ENCODE data around the gene PLK1.
"Not testable (repeated sequence)": the region's sequence is repeated elsewhere in the genome, so short reads cannot be mapped to it uniquely, and the experiment has no call there.

The PLK1 gene

DNA sequence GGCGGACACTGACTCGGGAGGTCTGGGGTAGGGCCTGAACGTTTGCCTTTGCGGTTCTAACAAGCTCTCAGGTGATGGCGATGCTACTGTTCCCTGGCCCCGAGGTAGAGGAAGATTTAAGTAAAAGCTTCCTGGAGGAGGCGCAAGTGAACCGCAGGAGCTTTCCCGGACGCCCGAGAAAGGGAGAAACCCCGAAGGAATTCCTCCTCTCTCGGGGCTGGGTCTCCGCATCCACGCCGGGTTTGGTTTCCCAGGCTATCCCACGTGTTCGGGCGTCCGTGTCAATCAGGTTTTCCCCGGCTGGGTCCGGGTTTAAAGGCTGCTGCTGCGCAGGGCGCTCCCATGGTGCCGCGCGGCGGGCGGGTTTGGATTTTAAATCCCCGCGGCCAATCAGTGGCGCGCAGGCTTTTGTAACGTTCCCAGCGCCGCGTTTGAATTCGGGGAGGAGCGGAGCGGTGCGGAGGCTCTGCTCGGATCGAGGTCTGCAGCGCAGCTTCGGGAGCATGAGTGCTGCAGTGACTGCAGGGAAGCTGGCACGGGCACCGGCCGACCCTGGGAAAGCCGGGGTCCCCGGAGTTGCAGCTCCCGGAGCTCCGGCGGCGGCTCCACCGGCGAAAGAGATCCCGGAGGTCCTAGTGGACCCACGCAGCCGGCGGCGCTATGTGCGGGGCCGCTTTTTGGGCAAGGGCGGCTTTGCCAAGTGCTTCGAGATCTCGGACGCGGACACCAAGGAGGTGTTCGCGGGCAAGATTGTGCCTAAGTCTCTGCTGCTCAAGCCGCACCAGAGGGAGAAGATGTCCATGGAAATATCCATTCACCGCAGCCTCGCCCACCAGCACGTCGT is at the start of gene PLK1:
Gene PLK1 (plus strand): TSS at position 460 of the 844 bp plus-strand sequence. CDS start 44 bp downstream, at position 504.
- DNase-seq (ENCODE audit: low read depth in 2 of 2) = peak; percentile 74 to 76

DNA sequence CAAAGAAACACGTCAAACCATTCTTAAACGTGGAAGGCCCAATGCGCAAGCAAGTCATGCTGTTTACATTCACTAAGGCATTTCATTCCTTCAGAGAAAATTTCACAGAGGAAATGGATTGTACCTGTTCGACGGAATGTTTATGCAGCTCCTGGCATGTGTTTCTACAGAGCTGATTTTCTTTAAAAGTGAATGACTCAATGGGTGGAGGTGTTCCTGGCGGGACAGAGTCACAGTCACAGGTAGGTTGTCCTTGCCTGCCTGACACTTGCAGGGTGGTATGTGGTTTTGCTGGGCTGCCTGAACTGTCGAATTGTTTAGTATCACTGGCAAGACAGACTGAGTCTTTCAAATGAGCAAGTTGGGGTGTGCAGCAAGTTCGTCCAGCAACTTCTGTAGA is 49.2 kb upstream of the PLK1 start:
- DNase-seq (ENCODE audit: low read depth in 2 of 2) = no peak

DNA sequence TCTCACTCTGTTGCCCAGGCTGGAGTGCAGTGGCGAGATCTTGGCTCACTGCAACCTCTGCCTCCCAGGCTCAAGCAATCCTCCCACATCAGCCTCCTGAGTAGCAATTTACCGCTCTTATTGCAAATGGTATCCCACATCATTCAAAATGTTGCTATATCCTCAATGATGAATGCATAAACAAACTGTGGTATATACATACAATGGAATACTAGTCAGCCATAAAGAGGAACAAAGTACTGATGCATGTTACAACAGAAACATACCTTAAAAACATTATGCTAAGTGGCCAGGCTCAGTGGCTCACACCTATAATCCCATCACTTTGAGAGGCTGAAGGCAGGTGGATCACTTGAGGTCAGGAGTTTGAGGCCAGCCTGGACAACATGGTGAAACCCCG is 46.8 kb upstream of the PLK1 start:
- not testable (repeated sequence) for DNase-seq (ENCODE audit: low read depth in 2 of 2)

DNA sequence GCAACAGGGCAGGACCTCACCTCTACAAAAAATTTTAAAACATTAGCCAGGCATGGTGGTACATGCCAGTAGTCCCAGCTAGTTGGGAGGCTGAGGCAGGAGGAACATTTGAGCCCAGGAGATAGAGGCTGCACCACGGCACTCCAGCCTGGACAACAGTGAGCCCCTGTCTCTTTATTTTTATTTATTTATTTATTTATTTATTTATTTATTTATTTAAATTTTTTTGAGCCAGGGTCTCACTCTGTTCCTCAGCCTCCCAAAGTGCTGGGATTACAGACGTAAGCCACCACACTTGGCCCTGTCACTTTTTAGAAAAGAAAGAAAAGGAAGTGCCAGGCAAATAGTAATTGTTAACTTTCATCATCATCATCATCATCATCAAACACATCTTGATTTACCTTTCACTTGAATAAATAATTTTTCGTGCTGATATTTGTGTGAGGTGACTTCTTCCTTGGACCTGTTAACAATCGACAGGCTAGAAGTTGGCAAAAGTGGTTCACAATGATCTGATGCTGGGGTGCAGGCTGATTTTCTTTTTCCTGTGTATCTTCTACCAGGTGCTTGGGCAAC is 44.1 kb upstream of the PLK1 start:
- DNase-seq (ENCODE audit: low read depth in 2 of 2) = no peak

DNA sequence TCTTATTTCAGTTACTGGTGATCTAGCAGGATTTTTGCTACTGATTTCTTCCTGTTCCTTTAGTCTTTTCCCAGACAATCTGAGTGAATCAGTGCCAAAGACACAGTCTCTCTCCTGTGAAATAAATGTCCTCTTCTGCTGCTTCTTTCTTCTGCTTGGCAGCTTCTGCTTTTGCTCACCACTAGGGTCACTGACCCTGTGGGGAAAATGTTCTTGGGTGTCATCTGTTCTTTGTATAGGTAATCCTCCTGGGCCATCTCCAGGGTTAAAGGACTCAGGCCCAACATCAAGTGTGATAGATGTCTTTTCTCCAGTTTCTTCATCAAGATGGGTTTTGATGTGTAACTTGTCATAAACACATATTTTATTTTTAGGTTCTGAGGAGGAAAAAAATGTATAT is 42.7 kb upstream of the PLK1 start:
- DNase-seq (ENCODE audit: low read depth in 2 of 2) = no peak

DNA sequence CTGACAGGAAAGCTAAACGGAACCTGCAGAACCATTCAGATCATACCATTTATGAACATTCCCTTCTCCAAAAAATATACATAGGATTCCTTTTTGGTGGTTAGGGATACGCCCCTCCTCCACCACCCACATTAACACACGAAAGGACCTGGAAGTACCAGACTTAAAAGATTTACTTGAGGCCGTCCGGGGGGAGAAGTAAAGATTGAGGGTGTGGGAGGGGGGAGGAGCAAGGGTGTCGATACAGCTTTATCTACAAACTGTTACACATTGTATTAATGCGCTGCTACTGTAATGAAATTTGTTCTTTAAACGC is 38.1 kb upstream of the PLK1 start:
- DNase-seq (ENCODE audit: low read depth in 2 of 2) = no peak

DNA sequence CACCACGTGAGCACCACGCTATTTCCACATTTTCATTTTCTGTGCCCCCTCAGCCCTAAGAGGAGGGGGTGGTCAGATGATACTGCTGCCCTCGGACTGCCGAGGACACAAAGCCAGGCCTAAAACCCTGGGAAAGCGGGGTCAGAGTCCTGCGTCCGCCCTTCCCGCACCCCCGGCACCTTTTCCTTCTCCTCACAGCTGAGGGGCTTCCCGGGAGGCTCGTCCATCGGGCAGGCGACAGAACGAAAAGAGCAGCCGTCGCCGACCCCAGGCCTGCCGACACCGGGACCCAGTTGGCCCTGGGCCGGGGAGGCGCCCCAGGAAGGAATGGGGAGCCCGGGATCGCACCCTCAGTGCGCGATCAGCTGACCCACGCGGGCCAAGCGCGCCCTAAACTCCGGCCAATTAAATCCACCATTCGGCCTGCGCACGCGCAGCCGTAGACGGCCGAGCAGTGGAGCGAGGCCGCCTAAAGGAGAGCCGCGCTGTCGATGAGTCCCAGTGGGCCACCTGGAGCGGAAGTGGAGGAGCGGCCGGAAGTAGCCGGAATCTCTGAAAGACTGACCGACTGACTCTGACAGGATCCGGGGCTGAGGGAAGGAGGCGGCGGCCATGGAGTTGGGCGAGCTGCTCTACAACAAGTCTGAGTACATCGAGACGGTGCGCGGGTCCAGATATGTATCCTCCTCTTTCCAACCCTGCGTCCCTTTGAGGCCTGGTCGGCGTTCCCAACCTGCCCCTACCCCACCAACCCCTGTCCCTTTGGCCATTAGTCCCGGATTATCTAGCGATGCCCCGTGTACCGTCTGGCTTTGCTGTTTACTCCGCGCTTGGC is 37.5 kb upstream of the PLK1 start, which contains the start of the genes DCTN5 and PALB2:
Gene DCTN5 (plus strand): TSS at position 536 of the 835 bp plus-strand sequence. CDS start 77 bp downstream, at position 613.
Gene PALB2 (minus strand): TSS at position 380 of the 835 bp plus-strand sequence. CDS start 153 bp downstream, at position 227.
- peak; percentile 80 to 86 for DNase-seq (ENCODE audit: low read depth in 2 of 2)

DNA sequence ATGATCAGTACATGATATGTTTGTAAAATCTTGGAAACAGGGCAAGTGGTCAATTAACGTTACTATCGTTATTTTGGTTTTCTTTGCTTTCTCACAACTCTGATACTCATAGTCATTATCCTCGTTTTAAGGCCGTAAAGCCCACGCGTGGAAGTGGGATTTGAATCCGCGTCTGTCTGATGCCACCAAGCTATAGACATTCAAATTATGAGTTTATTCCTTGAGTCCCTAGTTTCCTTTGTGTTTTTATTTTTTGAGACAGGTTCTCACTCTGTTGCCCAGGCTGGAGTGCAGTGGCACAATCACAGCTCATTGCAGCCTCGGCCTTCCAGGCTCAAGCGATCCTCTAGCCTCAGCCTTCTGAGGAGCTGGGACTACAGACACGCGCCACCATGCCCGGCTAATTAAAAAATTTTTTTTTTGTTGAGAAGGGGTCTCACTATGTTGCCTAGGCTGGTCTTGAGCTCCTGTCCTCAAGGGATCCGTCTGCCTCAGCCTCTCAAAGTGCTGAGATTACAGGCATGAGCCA is 36.4 kb upstream of the PLK1 start:
- DNase-seq (ENCODE audit: low read depth in 2 of 2) = no peak

DNA sequence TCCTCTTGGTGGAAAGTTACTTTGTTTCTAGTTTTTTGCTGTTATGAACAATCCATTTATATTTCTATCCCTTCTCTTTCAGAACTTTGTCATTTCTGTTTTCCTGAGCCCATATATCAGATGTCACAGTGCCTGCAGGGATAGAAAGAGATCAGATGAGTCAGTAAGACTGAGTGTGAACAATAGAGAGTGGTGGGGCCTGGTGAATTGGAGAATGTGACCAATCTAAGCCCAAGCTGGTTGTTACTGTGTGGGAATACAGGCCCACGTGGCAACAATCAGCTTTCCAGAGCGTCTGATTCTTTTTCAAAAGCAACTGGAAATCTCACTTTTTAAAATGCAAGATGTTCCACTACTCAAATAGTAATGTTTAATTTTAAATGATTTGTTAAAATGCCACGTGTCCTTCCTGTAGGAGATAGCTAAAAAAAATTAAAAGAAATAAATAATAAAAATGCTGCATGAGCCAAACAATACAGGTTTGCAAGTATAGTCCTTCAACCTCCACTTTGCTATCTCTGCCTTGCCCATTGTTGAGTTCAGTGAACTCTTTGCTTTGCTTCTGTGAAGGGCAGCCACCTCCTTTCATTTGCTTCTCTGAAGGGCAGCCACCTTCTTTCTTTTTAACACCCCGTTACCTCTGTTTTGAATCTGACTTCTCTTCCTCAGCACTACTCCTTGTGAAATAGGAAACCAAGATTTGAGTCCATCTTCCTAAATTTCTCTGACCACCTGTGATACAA is 27.8 kb upstream of the PLK1 start:
- no peak for DNase-seq (ENCODE audit: low read depth in 2 of 2)

DNA sequence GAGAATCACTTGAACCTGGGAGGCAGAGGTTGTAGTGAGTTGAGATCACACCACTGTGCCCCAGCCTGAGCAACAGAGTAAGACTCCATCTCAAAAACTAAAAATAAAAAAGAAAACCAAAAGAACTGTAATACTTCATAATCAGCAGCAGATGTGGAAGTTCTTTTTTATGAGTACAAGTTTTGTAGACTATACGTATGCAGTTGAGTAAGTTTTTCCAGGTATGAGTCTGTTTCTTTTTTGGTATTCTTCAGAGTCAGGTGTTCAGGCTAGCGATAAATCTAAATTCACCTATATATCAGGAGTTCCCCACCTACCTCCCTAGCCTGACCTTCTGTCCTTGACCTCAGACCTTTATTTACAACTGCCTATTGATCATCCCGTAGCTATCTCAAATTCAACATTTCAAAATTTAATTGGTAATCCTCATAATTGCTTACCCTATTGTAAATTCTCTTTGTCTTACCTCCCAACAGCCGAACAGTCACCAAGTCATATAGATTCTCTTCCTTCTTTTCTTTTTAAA is 26.7 kb upstream of the PLK1 start:
- DNase-seq (ENCODE audit: low read depth in 2 of 2) = no peak

DNA sequence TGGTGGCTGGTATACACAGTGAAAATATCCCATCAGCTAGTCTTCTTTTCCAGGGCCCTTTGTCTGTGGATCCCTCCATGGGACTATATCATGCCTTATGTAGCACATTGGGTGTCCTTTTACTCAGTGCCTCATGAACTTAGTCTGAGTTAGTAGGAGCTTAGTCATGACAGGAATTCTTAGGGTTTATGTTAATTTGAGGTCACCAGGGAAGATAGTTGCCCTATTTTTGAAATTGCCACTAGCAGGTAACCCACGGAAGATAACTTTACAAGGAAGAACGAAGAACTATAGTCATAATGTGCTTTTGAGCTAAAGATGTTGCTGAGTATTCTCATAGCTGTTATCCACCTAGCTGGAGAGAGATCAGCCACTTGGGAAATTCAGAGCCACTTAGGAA is 14.8 kb upstream of the PLK1 start:
- DNase-seq (ENCODE audit: low read depth in 2 of 2) = no peak

DNA sequence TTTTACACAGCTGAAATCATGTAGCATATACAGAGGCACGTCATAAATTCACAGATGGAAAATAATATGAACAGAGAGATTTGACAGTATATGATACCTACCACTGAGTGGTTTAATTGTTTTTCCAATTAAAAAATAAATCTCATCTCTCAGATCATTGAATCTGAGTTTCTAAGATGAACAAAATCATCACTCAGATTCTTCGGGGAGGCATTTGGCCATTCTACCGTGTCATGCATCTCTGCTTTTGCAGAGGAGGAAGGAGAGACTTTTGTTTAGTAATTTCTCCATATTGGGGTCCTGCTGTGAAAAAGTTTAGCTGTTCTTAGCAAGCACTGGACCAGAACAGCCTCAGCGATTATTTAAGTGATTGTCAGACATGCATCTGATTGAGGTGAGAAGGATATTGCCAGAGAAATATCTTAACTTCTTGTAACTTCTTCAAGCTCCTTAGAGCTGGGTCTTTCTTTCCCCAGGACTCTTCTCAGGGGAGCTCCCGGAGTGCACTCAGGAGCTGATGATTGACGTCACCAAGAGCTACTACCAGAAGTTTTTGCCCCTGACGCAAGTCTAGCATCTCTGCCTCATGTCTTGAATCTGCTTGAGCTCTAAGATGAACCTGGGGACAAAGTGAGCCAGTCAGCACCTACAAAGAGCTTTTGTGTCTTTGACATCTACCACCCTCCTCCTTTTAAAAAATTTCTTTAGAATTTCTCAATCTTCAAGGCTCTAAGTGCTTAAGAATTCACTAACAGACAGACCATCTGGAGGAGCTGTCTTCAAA is 11.9 kb upstream of the PLK1 start:
- no peak for DNase-seq (ENCODE audit: low read depth in 2 of 2)

DNA sequence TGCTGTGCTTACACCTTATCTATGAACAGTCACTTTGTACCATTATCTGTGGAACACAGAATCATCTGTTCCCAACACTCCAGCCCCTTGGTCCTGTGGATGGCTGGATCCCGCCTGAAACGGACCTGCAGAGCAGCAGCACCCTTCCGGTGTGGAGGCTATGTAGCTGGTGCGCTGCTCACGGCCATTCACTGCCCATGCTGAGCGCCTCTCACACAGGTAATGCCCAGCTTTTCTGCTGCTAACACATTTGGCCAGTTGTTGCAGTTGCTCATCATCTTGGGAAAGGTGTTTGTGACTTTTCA is 11.4 kb upstream of the PLK1 start:
- no peak for DNase-seq (ENCODE audit: low read depth in 2 of 2)

DNA sequence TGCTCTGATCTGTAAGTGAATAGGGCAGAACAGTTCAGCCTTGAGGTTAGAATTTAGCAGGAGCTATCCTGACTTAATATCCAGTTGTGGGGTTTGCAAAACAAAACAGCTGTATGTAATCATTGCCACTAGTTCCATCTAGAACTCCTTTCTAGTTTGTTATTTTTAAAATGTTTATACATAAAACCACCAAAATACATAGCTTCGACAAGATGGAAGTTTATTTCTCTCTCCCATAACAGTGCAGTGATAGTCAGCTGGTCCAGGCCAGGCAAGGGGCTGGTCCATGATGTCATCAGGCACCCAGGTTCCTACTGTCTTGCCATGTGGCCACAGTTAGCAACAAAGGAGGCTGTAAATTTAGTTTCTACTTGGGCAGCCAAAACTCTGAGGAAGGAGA is 10.5 kb upstream of the PLK1 start:
- no peak for DNase-seq (ENCODE audit: low read depth in 2 of 2)

DNA sequence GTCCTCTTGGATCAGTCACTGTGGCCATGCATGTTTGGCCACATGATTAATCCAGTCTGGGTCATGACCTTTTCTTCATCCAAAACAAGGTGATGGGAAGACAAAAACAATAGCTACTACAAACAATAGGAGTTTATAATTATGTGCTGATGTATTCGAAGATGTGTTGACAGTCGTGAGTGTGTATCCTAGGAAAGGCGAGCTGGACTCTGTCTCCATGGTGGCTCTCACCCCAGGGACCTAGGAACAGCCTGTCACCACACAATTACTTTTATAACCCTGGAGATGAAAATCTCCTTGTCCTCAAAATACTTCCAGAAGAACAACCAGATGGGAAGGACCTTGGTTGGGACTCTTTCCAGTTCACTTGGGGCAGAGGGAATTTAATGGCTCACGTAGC is 9.8 kb upstream of the PLK1 start:
- no peak for DNase-seq (ENCODE audit: low read depth in 2 of 2)

DNA sequence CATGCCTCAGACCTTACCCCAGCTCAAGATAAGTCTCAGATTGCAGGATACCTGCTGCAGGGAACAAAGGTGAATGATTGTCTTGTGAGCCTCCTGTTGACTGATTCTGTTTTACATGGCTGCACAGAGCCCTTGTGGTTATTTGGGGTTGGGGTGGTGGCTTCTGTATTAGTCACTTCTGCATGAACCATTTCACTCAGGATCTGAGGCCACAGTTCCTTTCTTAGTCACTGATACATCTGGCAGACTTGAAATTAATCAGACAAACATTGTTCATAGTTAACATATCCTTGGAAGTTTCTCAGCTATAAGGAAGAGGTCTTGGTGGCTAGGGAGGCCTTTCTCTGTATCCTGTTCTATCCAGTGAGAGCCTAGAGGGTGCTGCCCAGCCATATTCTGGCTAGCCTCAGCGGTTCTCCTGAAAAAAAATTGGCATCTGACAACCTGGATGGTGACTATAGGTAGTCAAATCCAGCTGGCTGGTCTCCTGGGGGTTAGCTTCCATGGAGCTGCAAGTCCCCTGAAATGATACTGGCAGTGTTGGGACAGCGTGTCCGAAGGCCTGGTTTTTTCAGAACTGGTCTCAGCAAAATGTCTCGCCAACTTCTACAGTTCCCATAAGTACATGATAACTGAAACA is 8.4 kb upstream of the PLK1 start:
- peak in 1 of 2 donors; percentile 40 for DNase-seq (ENCODE audit: low read depth in 2 of 2)

DNA sequence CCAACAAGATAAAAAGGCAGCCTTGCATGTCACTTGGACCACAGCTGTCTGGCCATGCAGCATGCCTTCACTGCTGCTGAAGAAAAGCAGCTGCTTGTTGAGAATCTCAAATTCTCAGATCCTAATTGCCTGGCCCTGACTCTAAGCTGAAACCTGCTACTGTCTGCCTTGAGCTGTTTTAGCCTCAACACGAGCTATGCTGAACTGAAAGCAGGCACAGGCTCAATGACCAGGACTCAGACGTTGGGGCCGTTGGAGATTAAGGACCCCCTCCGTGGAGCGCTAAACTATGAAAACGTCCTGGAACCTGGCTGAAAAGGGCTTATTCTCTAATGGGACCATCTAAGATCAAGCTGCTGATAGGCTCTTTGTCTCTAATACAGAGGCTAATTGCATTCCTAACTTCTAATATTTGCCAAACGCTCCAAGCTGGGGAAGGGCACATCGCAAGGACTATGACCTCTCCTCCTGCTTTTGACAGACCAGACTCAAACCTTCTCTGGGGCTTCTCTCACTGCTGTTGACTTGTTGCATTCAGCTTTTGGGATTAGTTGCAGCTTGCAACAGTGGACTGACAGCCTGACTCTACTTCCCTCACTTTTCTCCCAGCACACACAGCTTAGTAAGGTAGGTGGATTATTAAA is 4.6 kb upstream of the PLK1 start:
- DNase-seq (ENCODE audit: low read depth in 2 of 2) = no peak

DNA sequence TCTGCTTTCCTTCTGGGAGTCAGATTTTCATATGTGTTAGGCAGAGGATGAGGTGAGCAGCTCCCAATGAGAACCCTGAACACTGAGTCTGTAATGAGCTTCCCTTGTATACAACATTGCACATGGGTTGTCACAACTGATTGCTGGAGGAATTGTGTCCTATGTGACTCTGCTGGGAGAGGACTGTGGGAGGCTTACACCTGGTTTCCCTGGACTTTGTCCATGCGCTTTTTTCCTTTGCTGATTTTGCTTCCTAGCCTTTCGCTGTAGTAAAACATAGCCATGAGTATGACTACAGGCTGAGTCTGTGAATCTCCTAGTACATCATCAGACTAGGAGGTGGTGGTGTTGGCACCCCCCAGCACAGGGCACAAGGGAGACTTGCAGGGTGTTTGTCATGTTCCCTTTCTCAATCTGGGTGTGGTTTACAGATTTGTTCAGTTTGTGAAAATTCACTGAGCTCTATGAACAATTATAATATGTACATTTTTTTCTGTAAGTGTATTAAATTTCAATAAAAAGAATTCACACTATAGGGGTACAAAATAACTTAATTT is 1.7 kb upstream of the PLK1 start:
- DNase-seq (ENCODE audit: low read depth in 2 of 2) = no peak

DNA sequence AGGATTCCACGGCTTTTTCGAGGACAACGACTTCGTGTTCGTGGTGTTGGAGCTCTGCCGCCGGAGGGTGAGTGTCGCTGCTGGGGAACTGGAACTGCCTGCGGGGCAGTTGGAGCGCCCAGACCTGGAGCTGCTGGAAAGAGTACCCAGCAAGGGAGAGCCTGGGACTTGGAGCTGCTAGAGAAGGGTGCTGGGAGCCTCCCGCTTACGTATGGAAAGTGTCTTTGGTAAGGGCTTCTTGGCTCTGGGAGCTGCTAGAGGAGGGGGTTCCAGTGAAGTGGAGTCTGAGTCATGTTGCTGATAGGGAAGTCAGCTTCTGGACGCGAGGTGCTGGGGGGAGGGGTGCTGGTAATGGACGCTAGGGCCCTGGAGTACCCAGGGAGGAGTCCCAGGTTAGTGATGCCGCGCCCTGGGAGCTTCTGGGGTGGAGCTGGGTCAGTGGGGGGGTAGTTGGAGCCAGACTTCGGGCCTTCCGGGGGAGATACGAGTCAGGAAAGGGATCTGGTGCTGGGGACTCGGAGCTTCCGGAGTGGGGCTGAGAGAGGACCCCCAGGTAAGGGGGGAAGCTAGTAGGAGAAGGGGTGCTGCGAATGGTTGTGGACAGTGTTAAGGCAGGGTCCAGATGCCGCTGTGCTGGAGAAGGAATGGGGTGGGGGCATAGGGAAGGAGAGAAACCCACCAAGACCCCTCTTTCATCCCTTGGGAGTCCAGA is 741 bp downstream of the PLK1 start:
- peak in 1 of 2 donors; percentile 22 for DNase-seq (ENCODE audit: low read depth in 2 of 2)

Data from stimulated activated CD8-positive, alpha-beta memory T cell treated with anti-CD3 and anti-CD28 coated beads, Interleukin-2, amount 100 ng/mL, for 48 hours (primary cell).